Rectal smooth muscle tissue (tissue), 1 donor: ENCODE data around the gene ITIH4.

Source experiments
- H3K27ac ChIP-seq: one replicate; pipeline ENCODE4 v1.7.0; 2013; ENCODE audit warnings: low read depth, low read length, inconsistent platforms
- H3K27me3 ChIP-seq: one replicate; pipeline ENCODE4 v1.7.0; 2013; ENCODE audit warnings: low read length; ENCODE audit not compliant: control insufficient read depth, insufficient read depth
- H3K36me3 ChIP-seq: one replicate; pipeline ENCODE4 v1.7.0; 2013; ENCODE audit warnings: low read length; ENCODE audit not compliant: control insufficient read depth, insufficient read depth
- H3K4me1 ChIP-seq: one replicate; pipeline ENCODE4 v1.7.0; 2013; ENCODE audit warnings: low read length; ENCODE audit not compliant: control insufficient read depth, insufficient read depth
- H3K4me3 ChIP-seq: one replicate; pipeline ENCODE4 v1.7.0; 2013; ENCODE audit warnings: low read length
- H3K9ac ChIP-seq: one replicate; pipeline ENCODE4 v1.7.0; 2013; ENCODE audit warnings: low read length

Gene ITIH4

DNA sequence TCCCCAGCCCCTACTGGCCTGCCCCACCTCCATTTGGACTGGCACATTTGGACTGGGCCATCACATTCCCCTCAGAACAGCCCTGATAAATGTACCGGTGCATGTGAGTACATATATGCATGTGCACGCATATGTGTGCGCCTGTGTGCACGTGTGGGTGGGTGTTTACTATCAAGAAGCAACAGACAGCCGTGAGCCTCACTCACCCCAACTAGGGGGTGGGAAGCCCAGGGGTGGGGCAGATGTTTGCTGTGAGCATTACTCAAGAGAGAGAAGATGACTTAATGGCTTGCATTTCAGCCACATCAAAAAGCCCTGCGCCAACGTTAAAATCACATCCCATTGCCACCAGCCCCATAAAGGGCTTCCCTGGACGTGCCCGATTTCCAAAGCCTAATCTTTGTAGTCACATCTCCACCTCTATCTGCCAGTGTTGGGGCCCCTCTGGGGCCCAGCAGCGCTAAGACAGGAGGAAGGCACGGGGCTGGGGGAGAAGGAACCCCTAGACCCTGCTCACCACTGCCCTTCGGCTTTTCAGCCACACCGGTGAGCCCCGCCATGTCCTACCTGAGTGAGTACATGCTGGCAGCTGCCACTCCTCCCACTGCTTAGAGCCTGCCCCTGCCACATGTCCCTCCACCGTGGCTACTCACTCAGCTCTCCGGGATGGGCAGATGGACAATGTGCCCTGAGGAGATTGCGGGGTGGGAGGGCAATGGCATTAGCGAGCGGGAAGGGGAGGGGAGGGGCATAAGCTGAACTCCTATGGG lies 25.0 kb downstream of the ITIH4 start:
- Histone ChIP-seq H3K27me3 (no peaks in the 10 kb centered on the region), H3K4me3 (no peak overlapping the region), H3K36me3 (no peaks in the 10 kb centered on the region), H3K9ac (no peak overlapping the region), H3K27ac (no peak overlapping the region), H3K4me1 (no peaks in the 10 kb centered on the region)

DNA sequence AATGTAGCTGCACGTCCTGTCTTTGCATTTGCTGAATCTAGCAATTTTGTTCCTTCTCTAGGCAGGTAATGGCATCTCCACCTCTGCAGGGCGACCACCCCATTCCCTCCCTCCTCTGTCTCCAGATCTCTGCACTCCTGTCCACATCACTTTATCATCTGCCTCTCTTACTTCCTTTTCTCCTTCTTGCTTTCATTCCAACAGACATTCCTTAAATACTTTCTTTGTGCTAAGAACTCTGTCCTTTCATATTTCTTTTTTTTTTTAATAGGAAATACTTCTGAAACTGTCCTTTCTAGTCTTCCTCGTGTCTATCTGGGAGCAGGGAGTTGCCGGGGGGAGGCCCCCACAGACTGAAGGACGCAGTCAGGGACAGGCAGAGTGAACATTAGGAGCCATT lies 28.6 kb downstream of the ITIH4 start:
- Histone ChIP-seq H3K36me3 (no peaks in the 10 kb centered on the region), H3K27ac (no peak overlapping the region), H3K27me3 (no peaks in the 10 kb centered on the region), H3K4me1 (no peaks in the 10 kb centered on the region), H3K4me3 (no peak overlapping the region), H3K9ac (no peak overlapping the region)

DNA sequence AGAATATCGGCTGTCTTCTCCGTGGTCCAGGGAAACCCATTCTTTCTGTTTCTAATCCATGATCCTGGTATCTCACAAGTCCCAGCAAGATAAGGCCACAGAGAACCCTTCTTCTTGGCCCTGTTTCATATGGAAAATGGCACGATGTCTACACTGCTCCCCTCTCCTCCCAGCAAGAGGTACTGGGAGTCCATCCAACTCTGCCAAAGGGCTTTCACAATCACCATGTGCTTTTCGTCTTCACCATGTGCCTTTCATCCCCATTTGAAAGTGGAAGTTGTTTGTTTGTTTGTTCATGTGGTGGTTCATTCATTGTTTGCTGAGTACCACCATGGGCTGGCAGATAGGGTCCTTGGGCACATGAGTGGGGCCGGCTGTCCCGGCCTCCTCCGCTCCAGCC lies 30.4 kb downstream of the ITIH4 start:
- Histone ChIP-seq H3K27ac (no peak overlapping the region), H3K27me3 (no peaks in the 10 kb centered on the region), H3K4me3 (no peak overlapping the region), H3K9ac (no peak overlapping the region), H3K4me1 (no peaks in the 10 kb centered on the region), H3K36me3 (no peaks in the 10 kb centered on the region)

DNA sequence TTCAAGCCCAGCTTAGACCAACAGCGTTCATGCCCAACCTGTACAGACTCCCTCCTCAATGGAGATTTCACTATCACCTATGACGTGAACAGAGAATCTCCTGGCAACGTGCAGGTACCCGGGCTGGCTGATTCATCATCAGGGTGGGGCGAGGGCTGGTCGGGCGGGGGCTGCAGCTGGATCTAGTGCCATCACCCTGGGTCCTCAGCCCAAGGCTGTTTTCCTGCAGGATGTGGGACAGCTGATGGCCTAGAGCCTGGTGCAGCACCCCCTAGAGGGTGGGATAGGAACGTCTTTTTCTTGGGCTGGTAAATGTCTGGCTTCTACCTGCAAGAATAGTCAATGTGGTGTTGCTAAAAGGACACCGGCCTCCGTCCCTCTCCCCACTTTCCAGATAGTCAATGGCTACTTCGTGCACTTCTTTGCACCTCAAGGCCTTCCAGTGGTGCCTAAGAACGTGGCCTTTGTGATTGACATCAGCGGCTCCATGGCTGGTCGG lies 31.4 kb downstream of the ITIH4 start:
- Histone ChIP-seq H3K9ac (no peak overlapping the region), H3K27ac (no peak overlapping the region), H3K27me3 (no peaks in the 10 kb centered on the region), H3K36me3 (no peaks in the 10 kb centered on the region), H3K4me3 (no peak overlapping the region), H3K4me1 (no peaks in the 10 kb centered on the region)

DNA sequence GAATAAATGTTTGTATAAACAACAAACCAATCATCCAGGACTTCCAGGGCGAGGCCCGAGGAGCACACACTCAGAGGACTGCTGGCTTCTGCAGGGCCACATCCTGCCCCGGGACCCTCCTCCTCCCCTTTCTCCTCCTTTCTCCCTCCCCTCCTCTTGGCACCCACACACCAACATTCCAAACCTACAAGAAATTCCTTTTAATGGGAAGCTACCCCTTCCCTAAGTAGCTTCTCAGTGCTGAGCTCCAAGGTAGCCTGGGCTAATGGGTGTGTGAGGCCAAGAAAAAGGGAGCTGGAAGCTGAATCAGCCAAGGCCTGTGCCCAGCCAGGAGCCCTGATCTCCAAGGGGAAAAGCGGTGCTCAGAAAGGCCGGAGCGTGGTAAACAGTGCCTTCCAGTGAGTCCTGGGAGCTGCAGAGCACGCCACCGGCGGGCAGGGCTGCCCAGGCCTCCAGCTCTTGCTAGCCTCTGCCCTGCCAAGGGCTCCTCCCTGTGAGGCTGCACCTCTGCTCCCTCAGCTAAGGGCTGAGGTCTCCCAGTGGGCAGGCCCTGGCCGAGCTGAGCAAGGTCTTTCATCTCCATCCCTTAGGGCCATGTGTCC lies 32.0 kb downstream of the ITIH4 start:
- no peaks in the 10 kb centered on the region for H3K36me3 ChIP-seq
- H3K27me3 ChIP-seq = no peaks in the 10 kb centered on the region
- H3K4me3 ChIP-seq = no peak overlapping the region
- H3K9ac ChIP-seq = no peak overlapping the region
- no peaks in the 10 kb centered on the region for H3K4me1 ChIP-seq
- H3K27ac ChIP-seq = no peak overlapping the region

DNA sequence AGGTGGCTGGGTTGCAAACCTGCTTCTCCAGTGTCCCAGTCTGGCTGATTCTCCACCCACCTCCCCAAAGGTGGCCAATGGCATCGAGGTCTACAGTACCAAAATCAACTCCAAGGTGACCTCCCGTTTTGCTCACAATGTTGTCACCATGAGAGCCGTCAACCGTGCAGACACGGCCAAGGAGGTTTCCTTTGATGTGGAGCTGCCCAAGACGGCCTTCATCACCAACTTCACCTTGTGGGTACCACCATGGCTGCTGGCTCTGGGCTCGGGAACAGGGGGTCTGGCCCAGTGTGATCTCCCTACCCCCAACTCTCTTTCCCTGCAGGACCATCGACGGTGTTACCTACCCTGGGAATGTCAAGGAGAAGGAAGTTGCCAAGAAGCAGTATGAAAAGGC lies 34.1 kb downstream of the ITIH4 start:
- H3K36me3 ChIP-seq = no peaks in the 10 kb centered on the region
- H3K27me3 ChIP-seq = no peaks in the 10 kb centered on the region
- H3K4me3 ChIP-seq = no peak overlapping the region
- H3K4me1 ChIP-seq = no peaks in the 10 kb centered on the region
- H3K27ac ChIP-seq = no peak overlapping the region
- H3K9ac ChIP-seq = no peak overlapping the region

DNA sequence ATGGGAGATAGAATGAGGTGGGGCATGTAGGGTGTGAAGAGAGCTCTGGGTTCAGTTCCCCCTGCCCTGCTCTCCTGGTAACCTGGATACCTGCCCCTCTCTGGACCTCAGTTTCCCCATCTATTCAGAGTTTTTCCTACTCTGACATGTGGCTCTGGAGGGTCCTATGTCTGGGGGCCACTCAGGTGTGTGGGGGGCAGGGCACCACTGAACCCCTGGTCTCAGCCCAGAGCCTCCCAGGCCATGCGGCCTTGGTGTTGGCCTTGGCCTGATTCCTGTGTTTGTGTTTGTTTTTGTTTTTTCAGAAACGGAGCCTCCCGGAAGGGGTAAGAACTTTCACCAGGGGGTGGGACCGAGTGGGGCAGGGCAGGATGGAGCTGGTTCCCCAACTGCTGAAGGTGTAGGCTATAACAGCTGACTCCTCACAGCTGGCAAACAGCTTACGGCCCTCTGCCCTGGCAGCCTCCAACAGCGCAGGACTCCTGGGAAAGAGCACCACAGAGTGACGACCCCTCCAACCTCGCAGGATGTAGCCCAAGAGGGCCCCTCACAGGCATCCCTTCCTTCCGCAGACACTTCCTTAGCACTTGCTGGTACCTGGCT lies 35.1 kb downstream of the ITIH4 start:
- no peak overlapping the region for H3K27ac ChIP-seq
- H3K36me3 ChIP-seq = no peaks in the 10 kb centered on the region
- no peaks in the 10 kb centered on the region for H3K4me1 ChIP-seq

DNA sequence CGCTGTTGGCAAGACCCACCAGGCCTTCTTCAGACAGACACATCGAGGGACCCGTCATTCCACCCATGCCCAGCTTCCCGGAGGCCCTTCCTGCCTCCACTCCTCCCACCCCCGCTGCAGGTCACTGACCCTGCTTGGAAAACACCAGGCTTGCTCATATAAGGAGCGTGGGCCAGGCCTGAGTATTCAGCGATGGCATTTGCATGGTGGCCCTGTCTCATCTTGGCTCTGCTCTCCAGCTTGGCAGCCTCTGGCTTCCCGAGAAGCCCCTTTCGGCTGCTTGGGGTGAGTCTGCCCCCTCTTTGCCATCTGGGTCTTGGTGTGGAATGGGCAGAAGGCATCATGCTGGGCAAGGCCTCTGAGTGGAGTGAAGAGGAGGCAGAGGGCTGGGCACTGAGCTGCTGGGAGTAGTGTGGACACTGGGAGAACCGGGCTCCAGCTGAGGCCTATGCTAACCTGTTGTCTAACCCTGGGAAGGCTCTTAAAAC lies 35.8 kb downstream of the ITIH4 start, which contains the start of gene ITIH3:
Gene ITIH3 (plus strand): TSS at position 185 of the 488 bp plus-strand sequence. CDS start 8 bp downstream, at position 193.
- Histone ChIP-seq H3K27me3 (no peaks in the 10 kb centered on the region), H3K27ac (no peak within 1 kb of the TSS), H3K36me3 (no peaks in the 10 kb centered on the region), H3K4me1 (no peaks in the 10 kb centered on the region), H3K4me3 (no peak within 1 kb of the TSS), H3K9ac (no peak within 1 kb of the TSS)

More for the DNA sequence above, 35.1 kb downstream of the ITIH4 start:
- Histone ChIP-seq H3K4me3 (no peak overlapping the region), H3K9ac (no peak overlapping the region), H3K27me3 (no peaks in the 10 kb centered on the region)

DNA sequence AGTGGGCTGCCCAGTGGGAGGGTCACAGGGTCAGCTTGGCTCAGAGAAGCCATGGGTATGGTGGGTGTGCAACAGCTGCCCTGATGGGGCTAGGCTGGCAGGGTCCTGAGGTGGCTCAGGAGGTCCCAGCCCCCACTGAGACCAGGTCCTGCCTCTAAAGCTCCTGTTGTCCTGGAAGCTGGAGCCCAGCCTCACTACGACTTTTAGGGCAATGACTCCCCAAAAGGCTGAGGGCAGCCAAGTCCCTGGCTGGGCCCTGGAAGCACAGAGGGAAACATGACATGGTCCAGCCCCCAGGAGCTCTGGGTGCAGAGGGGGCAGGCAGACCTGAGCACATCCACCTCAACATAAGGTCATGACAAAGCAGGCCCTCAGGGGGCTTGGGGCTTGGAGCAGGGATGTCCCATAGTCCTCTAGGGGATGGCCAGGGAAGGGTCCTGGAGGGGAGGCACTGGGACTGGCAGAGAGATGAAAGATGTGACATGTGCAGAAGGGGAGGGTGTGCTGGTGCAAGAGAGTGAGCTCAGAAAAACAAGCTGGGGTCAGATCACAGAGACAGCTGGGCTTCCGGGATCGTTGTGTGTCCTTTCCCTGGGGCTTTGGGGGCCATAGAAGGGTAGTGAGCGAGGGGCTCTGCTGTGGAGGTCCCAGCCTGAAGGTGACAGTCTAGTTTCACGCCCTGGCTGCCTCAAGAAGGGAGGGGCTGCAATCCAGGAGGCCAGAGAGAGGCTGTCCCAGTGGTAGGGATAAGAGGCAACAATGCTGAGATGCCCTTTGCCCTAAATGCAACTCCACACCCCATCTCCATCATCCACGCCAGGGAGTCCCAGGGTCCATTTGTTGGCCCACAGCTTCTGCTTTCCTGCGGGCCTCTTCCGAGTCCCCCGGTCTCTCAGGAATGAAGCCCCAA lies 36.5 kb downstream of the ITIH4 start:
- no peak overlapping the region for H3K4me3 ChIP-seq
- H3K27ac ChIP-seq = no peak overlapping the region
- H3K4me1 ChIP-seq = no peaks in the 10 kb centered on the region
- H3K9ac ChIP-seq = no peak overlapping the region
- no peaks in the 10 kb centered on the region for H3K27me3 ChIP-seq
- no peaks in the 10 kb centered on the region for H3K36me3 ChIP-seq

DNA sequence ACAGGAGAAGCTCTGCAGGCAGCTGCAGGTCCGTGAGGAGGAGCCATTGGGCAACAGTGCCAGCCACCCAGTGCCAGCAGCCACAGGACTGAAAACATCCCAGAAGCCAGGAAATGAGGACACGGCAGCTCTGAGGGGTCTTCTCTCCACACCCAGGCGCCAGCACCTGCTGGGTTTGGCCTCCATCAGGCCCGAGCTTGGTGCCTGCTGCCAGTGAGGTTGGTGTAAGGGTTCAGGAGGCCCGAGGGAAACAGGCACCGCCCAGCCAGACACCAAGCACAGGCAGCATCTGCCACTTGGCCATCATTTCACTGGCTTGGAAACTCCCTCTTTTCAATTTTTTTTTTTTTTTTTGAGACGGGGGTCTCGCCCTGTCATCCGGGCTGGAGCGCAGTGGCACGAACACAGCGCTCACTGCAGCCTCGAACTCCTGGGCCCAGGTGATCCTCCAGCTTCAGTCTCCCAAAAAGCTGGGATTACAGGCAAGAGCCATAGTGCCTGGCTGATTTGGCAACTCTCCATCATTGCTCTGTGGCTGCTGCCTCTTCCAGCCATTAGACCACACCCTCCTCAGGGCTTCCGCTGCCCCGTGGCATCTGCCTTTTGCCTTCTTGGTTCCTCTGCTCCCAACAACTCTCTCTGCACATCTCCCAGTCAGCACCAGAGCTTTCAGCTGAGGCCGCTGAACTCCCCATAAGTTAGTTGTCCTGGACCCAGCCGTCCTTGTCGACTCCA lies 37.3 kb downstream of the ITIH4 start:
- Histone ChIP-seq H3K4me3 (no peak overlapping the region), H3K9ac (no peak overlapping the region), H3K27me3 (no peaks in the 10 kb centered on the region), H3K27ac (no peak overlapping the region), H3K4me1 (no peaks in the 10 kb centered on the region), H3K36me3 (no peaks in the 10 kb centered on the region)

DNA sequence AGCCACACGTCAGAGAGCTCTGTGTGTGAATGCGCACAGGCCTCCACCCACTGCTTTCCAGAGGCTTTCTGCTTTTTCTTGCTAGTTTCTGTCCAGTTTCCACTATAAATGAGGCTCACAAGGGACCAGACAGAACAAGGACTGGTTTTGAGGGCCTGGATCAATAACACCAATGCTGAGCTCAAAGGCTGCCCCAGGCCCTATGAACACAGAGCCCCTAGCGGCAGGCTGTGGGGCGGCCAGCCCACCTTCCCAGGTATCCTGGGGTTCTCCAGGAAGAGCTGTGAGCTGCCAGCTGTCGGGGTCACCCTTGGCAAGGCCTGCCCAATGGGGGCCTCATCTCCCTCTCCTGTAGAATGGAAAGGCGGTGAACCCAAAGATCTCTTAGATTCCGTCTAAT lies 38.1 kb downstream of the ITIH4 start:
- Histone ChIP-seq H3K9ac (no peak overlapping the region), H3K36me3 (no peaks in the 10 kb centered on the region), H3K27ac (no peak overlapping the region), H3K4me3 (no peak overlapping the region), H3K27me3 (no peaks in the 10 kb centered on the region), H3K4me1 (no peaks in the 10 kb centered on the region)
